Stimulated activated CD4-positive, alpha-beta T cell treated with anti-CD3 and anti-CD28 coated beads, Interleukin-1b, Interleukin-23, amount 100 ng/mL, for 1 hour (primary cell): Measurements from ENCODE around the gene MUL1.

Experiments
- DNase-seq, 2 donors: peaks; one replicate each; pipeline ENCODE4 v3.0.0-alpha.2; 2020; ENCODE audit warnings: low read depth in 2 of 2

The MUL1 gene

DNA sequence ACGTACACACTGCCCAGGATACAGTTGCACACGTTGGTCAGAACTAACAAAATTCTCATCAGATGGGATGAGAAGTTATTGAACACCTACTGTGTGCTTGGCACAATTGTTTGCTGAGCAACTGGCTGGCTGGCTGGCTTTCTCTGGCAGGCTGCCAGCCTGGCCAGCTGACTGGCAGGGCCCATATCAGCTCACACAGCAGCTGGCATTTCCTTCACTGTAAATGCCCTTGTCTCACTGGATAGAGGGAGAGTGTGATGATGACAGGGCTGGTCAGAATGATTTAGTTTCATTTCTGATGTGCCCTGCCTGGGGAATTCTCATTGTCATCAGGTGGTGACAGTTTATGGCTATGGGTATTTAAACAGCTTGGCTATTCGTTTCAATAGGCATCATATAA lies 37.8 kb downstream of the MUL1 start:
- no peak for DNase-seq

DNA sequence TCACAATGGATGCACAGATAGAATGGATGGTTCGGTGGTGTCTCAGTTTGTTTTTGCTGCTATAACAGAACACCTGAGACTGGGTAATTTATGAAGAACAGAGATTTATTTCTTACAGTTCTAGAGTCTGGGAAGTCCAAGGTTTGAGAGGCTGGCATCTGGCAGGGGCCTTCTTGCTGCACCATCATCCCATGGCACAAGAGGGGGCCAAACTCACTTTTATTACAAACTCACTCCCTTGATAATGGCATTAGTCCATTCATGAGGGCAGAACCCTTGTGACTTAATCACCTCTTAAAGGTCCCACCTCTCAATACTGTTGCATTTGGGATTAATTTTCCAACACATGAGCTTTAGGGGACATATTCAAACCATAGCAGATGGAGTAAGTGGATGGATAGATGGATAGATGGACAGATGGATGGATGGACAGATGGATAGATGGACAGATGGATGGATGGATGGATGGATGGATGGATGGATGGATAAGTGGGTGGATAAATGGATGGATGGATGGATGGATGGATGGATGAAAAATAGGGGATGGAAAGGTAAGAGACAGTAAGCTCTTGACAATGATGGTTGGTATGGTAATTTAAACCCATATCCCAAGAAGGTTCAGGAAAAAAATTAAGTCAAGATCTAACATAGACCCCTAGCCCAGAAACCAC lies 38.4 kb downstream of the MUL1 start:
- DNase-seq = no peak

DNA sequence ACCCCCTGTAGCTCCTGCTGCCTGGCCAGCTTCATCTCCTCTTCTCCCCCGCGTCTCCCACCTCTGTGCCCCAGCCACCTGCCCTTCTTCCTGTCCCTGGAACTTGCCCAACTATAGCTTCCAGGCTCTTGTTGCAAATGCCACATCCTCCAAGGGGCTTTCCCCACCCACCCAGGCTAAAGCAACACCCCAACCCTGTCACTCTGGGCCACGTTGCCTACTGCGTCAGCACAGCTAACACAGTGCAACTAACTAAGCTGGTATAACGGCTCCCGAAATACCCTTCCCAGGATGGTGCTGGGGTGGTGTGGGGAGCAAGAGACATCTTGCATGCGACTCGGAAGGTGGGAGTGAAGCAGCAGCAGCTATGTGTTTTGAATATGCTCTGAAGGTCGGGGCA lies 41.7 kb downstream of the MUL1 start:
- no peak for DNase-seq

DNA sequence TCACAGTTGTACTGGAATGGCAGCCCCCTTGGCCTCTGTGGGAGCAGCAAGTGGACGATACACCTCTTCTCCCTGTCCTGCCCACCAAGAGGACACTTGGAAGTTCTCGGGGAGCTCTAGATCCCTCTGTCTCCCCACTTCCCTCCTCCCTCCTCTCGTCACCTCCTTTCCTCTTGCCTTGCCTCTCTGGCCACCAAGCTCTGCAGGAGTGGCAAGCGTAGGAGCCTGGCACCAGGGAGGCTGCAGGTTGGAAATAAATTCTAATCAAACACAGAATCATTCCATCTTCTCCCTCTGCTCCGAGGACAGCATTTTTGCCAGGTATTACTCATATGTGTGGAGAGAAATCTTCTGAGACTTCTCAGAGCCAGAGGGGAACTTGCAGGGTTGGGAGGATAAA lies 42.8 kb downstream of the MUL1 start:
- DNase-seq = no peak

DNA sequence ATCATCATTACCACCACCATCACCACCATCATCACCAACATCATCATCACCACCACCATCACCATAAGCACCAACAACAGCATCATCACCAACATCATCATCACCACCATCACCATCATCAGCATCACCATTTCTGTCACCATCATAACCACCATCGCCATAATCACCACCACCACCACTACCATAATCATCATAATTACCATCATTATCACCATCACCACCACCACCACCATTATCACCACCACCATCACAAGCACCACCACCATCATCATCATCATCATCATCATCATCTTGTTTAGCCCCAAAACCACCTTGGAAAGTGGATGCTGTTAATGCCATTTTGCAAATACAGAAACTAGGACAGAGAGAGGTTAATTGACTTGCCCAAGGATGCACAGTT lies 44.4 kb downstream of the MUL1 start:
- no peak for DNase-seq

DNA sequence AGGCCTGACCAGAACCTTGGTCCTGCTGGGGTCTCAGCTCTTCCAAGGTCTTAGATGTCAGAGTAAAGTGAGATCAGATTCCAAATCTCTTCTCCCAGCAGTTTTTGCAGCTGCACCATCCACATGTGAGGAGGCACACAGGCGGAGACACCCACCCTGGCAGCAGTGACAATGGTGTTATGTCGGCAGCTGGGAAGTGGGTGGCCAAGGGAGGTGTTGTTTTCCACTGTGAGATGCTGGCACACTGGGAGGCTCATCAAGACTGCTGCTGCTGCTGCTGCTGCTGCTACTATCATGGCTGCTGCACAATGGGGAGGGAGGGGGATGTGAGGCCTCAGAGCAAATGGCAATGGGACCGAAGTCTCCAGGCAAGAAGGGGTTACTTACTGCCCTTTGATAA lies 45.6 kb downstream of the MUL1 start:
- DNase-seq = no peak

DNA sequence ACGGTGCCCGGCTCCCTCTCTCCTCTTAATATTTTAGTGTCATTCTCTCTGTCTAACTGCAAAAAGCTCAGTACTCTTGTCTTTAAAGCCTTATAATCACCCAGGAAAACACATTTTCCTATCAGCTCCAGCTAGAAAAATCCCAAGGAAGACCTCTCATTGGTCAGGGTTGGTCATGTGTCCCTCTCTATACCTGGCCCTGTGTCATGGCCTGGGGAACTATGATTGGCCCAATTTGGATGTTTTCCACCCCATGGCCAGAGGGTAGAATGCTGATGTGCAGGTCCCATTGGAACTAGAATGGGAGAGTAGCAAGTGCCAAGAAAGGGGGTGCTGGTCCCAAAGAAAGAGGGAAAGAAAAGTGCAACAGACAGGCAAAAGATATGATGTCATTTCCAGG lies 49.2 kb downstream of the MUL1 start:
- no peak for DNase-seq

DNA sequence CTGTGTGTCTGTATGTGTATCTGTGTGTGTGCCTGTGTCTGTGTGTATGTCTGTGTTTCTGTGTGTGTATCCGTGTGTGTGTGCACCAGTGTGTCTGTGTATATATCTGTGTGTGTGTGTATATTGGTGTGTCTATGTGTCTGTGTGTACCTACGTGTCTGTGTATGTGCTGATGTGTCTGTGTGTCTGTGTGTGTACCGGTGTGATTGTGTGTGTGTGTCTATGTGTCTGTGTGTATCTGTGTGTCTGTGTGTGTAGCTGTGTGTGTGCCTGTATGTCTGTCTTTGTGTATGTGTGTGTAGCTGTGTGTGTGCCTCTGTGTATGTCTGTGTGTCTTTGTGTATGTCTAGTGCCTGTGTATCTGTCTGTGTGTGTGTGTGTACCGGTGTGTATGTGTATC lies 53.9 kb downstream of the MUL1 start:
- DNase-seq = no peak

DNA sequence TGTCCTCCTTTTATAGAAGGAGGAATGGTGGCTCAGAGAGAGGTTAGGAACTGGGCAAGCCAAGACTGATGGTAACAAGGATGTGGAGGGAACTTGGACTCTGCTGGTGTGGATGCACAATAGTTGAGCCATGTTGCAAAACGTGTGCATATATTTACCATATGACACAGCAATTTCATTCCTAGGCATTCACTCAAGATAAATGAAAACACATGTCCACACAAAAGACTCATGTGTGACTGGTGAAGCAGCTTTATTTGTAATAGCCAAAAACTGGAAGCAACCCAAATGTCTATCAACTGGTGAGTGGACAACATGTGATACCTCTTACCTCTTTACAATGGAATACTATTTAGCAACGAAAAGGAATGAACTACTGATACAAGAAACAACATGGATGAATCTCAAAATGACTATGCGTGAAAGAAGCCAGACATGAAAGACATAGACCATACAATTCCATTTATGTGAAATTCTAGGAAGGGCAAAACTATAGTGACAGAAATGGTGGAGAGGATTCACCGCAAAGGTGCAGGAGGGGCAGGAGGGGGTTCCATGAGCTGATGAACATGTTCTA lies 58.1 kb downstream of the MUL1 start:
- DNase-seq = no peak
